Measurements from ENCODE around the gene GLB1L3. TPM values are rescaled to one million over a fixed set of nuclear protein-coding genes. Genes with fewer than 3 reads are reported as not detected.

Gene GLB1L3
- total and polyA plus RNA-seq, 11 donors, result not detected

DNA sequence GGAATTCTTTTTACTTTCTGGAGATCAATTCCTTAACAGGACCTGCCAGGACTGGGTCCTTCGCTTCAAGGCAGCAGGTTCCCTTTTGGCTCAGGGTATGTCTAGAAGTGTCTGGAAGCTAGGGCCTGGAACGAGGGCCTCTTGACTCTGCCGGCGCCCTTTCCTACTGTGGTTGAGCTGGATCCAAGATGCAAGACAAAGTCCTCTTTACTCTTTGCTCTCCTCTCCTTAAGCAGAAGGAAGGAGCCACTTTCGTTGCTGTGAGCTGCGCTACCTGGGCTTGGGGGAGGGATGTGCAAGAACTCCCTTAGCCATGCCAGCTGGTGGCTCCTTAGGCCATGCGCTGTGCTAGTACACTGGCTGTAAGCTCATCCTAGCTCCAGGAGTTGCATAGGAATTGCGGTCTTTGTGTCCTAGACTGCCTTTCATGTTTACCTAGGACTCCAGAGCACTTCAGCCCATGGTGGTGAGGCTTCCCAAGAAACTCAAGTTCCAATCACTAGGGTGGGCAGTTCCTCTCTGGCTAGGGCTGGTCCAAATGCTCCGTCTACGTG, 73.7 kb downstream of the GLB1L3 start:
- Histone ChIP-seq H3K9me3 (peaks cover 0 to 10% (median 0%) of the 10 kb centered on the region in 12 donors), H3K4me1 (no peaks in the 10 kb centered on the region), H3K27me3 (peaks cover 0 to 7% (median 0%) of the 10 kb centered on the region in 9 donors), H3K4me3 (no peak overlapping the region), H3K36me3 (no peaks in the 10 kb centered on the region), H3K27ac (no peak overlapping the region)
- intact Hi-C loops (cut with DNase I), result no loop called here
- WGBS, 4 donors, result 73 to 80% (median 75%) methylated on average over 9 to 10 of the region's 10 CpGs
- DNase-seq (no peak), ATAC-seq (no peak)
- TF ChIP-seq POLR2A (IDR thresholded peaks at IDR 0.05), result no peak
- no peak for TF ChIP-seq CTCF (IDR thresholded peaks at IDR 0.05)

DNA sequence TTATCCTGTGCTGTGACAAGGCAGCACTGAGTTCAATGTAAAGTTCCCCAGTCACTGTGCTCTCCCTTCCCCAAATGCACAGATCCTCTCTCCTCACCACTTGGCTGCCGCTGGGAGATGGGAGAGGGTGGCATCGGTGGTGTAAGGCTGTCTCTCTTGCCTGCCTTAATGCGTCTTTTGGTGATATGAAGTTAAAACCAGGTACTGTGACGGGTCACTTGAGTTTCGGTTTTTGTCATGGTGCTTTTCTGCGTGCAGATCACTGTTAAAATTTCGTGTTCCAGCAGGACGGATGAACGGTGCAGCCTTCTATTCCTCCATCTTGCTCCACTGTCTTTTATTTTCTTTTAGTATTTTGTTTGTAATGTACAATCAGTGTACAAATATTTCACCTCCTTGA, 74.2 kb downstream of the GLB1L3 start:
- peaks cover 0 to 10% (median 0%) of the 10 kb centered on the region in 12 donors for H3K9me3 ChIP-seq
- no peaks in the 10 kb centered on the region for H3K4me1 ChIP-seq
- 89 to 93% (median 90%) methylated on average over 9 of the region's 9 CpGs for WGBS, 4 donors
- no peaks in the 10 kb centered on the region for H3K36me3 ChIP-seq
- intact Hi-C loops (cut with DNase I), result no loop called here
- H3K4me3 ChIP-seq, result no peak overlapping the region
- TF ChIP-seq POLR2A (IDR thresholded peaks at IDR 0.05) (no peak), CTCF (IDR thresholded peaks at IDR 0.05) (no peak)
- DNase-seq (no peak), ATAC-seq (no peak)
- peaks cover 0 to 7% (median 0%) of the 10 kb centered on the region in 9 donors for H3K27me3 ChIP-seq
- no peak overlapping the region for H3K27ac ChIP-seq

DNA sequence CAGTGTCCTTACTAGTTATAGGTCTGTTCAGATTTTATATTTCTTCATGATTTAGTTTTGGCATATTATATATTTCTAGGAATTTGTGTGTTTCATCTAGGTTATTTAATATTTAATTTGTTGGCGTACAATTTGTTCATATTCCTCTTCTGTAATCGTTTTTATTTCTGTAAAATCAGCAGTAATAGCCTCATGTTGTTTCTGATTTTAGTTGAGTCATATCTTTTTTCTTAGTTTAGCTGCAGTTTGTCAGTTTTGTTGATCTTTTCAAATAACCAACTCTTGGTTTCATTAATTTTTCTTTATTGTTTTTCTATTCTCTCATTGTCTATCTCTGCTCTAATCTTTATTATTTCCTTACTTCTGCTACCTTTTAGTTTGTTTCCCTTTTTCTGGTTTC, 75.9 kb downstream of the GLB1L3 start:
- ATAC-seq, result no peak
- no peak for TF ChIP-seq CTCF (IDR thresholded peaks at IDR 0.05)
- TF ChIP-seq POLR2A (IDR thresholded peaks at IDR 0.05), result no peak
- intact Hi-C loops (cut with DNase I), result no loop called here

GRCh38 chr11:134355136-134355535, 79.0 kb downstream of the GLB1L3 start:
- TF ChIP-seq CTCF (IDR thresholded peaks at IDR 0.05), result no peak
- no peak for TF ChIP-seq POLR2A (IDR thresholded peaks at IDR 0.05)
- no peak for ATAC-seq
- 56 to 70% (median 61%) methylated on average over 2 of the region's 2 CpGs for WGBS, 4 donors
- peaks cover 0 to 10% (median 0%) of the 10 kb centered on the region in 12 donors for H3K9me3 ChIP-seq
- peak overlapping the region in 1 of 12 donors; percentile 39 for H3K27ac ChIP-seq
- H3K27me3 ChIP-seq, result peaks cover 0 to 17% (median 2%) of the 10 kb centered on the region in 9 donors
- intact Hi-C loops (cut with DNase I), result no loop called here
- H3K36me3 ChIP-seq, result no peaks in the 10 kb centered on the region
- H3K4me1 ChIP-seq, result no peaks in the 10 kb centered on the region
- DNase-seq, result no peak
- H3K4me3 ChIP-seq, result no peak overlapping the region

More for the DNA sequence above, 75.9 kb downstream of the GLB1L3 start:
- Histone ChIP-seq H3K4me3 (no peak overlapping the region), H3K4me1 (no peaks in the 10 kb centered on the region), H3K27me3 (peaks cover 0 to 7% (median 0%) of the 10 kb centered on the region in 9 donors), H3K27ac (no peak overlapping the region), H3K9me3 (peaks cover 0 to 10% (median 0%) of the 10 kb centered on the region in 12 donors), H3K36me3 (no peaks in the 10 kb centered on the region)
- 78 to 84% (median 81%) methylated on average over 2 of the region's 2 CpGs for WGBS, 4 donors
- DNase-seq, result no peak

Data from heart left ventricle (tissue), 16 donors.